Measurements from ENCODE around the gene SERGEF.

Gene SERGEF

DNA sequence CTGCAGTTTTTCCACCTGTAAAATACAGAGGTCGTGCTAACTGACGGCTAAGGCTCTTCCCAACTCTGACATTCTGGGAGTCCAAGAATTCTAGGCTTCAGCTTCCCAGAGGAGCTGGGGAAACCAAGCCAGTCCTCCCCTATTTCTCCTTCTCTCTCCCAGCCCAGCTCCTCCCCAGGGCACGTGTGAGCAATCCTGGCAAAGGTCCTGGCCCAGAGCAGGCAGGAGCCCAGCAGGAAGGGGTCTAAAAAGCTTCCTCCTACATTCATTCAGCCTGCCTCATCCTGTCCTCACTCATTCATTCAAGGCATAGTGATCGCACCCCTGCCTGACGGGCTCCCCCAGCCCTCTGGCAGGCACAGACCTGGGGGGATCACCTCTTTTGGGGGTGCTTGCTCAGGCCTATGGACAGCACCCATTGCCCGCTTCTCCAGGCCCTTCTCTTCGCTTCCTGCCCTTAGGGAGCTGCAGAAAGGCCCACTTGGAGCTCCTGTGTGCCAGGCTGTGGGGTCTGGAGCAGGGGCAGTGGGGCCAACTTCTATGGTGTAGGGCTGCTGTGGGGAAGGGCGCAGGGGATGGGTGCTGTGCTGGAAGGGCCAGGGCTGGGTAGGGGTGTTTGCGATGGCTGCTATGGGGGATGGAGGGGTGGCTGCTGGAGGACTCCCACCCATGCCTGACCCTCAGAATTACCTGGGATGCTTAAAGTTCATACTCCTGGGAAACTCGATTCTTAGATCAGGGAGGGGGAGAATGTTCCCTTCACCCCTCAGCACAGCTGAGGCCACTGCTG, 268.5 kb downstream of the SERGEF start:
- no peak for DNase-seq

DNA sequence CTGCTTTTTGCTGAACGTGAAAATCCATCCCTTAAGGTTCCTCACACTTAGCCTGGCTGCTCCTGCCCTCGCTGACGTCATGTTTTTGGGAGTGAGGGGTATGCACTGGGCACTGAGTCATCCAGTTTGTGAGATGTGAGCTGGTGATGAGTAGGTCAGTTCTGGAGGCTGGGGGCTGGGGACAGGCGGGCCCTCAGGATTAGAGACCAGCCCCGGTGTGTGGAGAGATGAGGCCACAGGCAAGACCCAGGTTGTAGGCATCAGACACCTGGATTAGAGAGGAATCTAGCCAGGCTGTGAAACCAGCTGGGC, 269.1 kb downstream of the SERGEF start:
- DNase-seq = no peak

DNA sequence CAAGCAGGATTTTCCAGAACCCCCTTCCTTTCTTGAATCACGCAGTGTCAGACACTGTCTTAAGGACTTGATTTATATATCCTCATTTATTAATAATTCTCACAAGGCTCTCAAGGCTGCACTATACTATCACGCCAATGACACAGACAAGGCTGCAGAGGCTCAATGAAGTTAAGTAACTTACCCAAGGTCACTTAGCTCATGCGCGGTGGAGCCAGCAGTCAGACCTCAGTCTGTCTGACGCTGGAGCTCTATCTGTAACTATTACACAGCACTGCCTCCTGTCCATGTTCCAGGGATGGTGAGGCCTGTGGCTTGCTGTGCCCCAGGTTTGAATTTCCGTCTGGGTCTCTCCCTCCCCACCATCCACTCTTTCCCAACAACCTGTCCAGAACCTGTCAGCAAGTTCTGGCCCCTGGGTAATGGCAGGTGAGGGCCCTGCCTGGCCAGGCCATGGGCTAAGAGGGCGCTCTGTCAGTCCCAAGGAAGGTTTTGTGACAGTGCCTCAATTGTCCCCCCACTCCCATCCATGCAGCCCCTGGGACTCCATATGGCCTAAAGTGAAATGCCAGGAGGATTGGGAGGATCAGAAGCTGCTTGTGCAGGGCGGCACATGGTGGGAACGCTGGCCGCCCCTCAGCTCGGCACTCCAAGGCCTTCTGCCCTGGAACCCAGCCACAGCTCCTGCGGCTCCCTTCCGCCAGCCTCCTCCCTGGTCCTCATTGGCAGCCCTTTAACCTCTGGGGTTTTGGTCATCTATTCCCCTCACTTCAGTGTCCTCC, 269.6 kb downstream of the SERGEF start:
- no peak for DNase-seq

DNA sequence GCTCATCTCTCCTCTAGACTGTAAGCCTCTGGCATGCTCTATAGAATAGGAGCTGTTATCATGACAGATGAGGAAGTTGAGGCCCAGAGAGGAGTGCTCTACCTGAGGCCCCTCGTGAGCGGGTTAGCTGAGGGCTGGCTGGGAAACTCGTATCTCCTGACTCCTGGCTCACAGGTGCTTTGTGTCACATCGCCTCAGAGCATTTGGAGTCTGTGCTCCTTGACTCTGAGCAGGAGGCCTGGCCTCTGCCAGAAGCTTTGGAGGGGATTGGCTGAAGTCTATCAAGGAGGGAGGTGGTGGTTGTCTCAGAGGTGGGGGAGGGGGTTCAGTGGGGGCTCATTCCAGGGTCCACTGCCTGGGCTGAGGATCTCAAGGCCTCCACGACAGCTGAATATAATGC, 270.8 kb downstream of the SERGEF start:
- DNase-seq = no peak

DNA sequence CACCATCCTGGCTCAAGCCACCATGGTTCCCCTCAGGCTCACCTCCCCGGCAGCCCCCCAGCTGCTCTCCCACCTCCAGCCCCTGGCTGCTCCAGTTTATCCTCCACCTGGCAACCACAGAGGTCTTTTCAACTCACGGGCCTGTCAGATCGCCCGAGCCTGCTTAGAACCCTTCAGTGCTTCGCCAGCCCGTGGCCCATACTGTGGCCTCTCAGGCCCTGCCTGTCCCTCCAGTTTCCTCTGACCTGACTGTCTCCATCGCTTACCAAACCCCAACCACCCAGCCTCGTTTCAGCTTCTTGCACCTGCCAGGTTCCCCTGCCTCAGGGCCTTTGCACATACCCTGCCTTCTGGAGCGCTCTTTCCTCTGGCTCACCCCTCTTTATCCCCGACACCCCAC, 271.4 kb downstream of the SERGEF start:
- no peak for DNase-seq

DNA sequence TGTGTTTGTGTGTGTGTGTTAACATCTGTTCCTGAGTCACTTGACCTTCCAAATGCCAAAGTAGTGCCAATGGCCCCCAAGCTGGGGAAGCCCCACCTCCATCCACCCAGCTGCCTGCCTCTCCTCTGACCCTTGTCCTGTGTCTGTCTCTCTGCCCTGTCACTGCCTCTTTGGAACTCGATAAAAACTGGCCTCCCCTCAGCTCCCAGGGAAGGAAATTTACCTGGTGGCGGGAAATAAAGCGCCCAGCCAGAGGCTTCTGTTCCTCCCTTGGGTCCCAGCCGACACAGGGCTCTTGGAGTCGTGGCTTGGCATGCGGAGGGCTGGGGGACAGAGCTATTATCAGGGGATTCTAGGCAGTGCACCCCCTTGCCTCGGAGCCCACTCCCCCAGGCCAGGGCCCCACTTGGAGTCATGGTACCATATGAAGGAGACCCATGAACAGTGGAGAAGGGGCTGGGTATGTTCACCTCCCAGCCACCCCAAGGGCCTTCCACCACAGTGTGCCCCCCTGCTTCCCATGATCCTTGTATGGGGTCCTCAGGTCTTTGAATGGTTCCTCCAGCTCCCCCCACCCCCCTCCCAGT, 272.1 kb downstream of the SERGEF start:
- DNase-seq = no peak

DNA sequence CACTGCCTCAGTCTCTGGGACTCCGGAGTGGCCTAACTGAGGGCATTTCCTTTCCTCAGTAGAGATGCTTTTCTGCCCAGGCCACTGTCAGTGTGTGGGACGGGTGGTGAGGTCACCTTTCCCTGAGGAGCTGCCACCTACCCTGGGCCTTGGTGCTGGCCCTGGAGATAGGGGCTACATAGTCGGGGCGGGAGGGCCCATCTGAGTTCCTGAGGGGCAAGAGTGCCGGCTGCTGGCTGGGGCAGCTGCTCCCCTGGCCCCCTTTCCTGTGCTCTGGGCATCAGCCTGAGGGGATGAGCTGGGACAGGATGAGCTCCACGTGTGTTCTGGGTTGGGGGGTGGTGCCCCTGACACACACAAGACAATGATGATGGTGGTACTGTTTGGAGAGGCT, 272.9 kb downstream of the SERGEF start:
- no peak for DNase-seq

DNA sequence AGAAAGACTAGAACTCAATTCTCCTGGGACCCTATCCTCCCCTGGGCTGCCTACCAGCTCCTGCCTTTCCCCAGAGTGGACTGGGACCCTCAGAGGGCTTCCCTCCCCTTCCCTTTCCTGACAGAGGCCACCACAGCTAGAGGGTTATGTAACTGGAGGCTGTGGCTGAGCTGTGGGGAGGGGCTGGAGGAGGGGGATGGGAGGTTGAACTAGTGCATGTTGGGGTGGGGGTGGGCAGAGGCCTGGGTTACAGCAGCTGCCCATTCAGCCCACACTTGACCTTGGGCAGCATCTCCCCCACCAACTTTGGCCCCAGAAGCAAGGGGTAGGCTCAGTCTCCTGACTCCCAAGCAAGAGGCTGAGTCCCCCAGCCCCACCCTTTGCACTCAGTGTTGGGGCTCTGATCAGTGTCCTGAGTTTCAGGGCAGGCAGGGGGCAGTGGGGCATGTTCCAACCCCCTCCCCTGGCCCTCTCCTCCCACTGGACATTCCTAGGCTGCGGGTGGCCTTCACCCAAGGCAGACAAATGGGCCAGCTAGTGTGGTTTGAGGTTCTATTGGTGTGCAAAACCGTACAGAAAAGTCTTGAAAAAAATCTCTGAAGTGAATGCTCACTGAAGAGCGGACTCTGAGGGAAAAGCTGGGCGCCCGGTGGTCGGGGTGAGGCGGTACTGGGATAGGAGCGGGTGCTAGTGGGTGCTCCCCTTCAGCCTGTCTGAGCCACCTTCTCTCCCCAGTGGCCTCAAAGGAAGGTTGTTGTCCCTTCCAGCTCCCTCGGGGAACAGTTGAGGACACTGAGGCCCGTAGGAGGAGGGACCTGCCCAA, 274.5 kb downstream of the SERGEF start:
- no peak for DNase-seq

All from NCI-H1092 (cell line).